Uterus (tissue), 4 donors: ENCODE data around the gene SPATA1. TPM values are rescaled to one million over a fixed set of nuclear protein-coding genes. Genes with fewer than 3 reads are reported as not detected.

Experiments
- DNase-seq, 2 donors: peaks; one replicate each; pipeline ENCODE4 v3.0.0-alpha.2; 2019 to 2020
- H3K27ac ChIP-seq, 2 donors: fragments of 200-600 bp; sonication (generic); 1 replicate in 1 of 2; 2 replicates in 1 of 2; pipeline ENCODE4 v1.5.1; 2016 to 2018
- H3K27me3 ChIP-seq, 2 donors: fragments of 200-600 bp; sonication (generic); one replicate each; pipeline ENCODE4 v1.5.1; 2018 to 2019; ENCODE audit warnings: control low read depth in 1 of 2
- H3K36me3 ChIP-seq, 2 donors: fragments of 200-600 bp; sonication (generic); one replicate each; pipeline ENCODE4 v1.5.1; 2019; ENCODE audit warnings: control low read depth in 1 of 2
- H3K4me1 ChIP-seq, 2 donors: fragments of 200-600 bp; sonication (generic); one replicate each; pipeline ENCODE4 v1.5.1; 2018 to 2019; ENCODE audit warnings: control low read depth in 1 of 2
- H3K4me3 ChIP-seq, 2 donors: fragments of 200-600 bp; sonication (generic); 1 replicate in 1 of 2; 2 replicates in 1 of 2; pipeline ENCODE4 v1.5.1; 2018 to 2019; ENCODE audit warnings: mild to moderate bottlenecking in 1 of 2
- H3K9me3 ChIP-seq, 2 donors: fragments of 200-600 bp; sonication (generic); one replicate each; pipeline ENCODE4 v1.5.1; 2019; ENCODE audit warnings: control low read depth in 1 of 2
- POLR2A ChIP-seq, 2 donors: fragments of 450-650 bp; IDR thresholded peaks; one replicate each; pipeline ENCODE4 v1.6.1; 2016; ENCODE audit warnings: antibody characterized with exemption in 2 of 2, mild to moderate bottlenecking in 1 of 2, moderate library complexity in 1 of 2
- intact Hi-C: fragments of 100-400 bp; cut with DNase I; formaldehyde crosslinking; loops from one replicate; pipeline ENCODE4 v1.15.1; 2023; ENCODE audit warnings: low total_unique reads
- total RNA-seq, 4 donors: library from RNA; depleted of rRNA in 3 of 4; stranded (reverse); fragments of >200 nt in 3 of 4; gene quantifications; one replicate each; pipeline versions ENCODE4 v1.1.0 to v1.2.4, GENCODE V29; 2014 to 2023
- TF ChIP-seq, protein P1 (sequence below), 4 experiments: fragments of 200-600 bp in 2 of 4; fragments of 450-650 bp in 2 of 4; sonication (generic) in 2 of 4; IDR thresholded peaks; one replicate each; pipeline ENCODE4 v1.5.1; 2016 to 2019; ENCODE audit warnings: antibody characterized with exemption in 4 of 4, mild to moderate bottlenecking in 2 of 4, moderate library complexity in 1 of 4
- donor health status: DM: yes; HTN: yes; CAD: no.

Gene SPATA1
- total RNA-seq, 4 donors from 2014 or later: 0.26 to 3.5 (median 0.91) TPM; not detected in 1

DNA sequence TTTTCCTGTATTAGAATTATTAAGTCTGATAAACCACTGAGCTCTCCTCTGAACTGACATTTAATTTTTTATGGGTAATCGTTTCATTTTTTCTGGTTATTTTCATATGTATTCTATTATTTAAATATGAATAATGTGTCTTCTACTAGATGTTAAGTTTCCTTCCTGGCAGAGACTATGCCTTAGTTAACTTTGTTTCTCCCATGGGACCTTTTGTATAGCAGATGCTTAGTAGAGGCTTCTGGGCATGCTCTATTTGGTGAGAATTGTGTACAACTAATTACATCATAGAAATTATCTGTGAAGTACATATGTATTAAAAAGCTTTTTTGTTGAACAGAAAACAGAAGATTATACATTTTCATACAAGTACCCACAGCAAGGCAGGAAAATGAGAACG is 44.6 kb downstream of the SPATA1 start:
- intact Hi-C loops: no loop called here
- H3K9me3 ChIP-seq: no peaks in the 10 kb centered on the region
- no peaks in the 10 kb centered on the region for H3K4me1 ChIP-seq
- TF ChIP-seq, protein P1, sequence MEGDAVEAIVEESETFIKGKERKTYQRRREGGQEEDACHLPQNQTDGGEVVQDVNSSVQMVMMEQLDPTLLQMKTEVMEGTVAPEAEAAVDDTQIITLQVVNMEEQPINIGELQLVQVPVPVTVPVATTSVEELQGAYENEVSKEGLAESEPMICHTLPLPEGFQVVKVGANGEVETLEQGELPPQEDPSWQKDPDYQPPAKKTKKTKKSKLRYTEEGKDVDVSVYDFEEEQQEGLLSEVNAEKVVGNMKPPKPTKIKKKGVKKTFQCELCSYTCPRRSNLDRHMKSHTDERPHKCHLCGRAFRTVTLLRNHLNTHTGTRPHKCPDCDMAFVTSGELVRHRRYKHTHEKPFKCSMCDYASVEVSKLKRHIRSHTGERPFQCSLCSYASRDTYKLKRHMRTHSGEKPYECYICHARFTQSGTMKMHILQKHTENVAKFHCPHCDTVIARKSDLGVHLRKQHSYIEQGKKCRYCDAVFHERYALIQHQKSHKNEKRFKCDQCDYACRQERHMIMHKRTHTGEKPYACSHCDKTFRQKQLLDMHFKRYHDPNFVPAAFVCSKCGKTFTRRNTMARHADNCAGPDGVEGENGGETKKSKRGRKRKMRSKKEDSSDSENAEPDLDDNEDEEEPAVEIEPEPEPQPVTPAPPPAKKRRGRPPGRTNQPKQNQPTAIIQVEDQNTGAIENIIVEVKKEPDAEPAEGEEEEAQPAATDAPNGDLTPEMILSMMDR (IDR thresholded peaks at IDR 0.05): no peak
- TF ChIP-seq POLR2A (IDR thresholded peaks at IDR 0.05): no peak
- no peak for DNase-seq
- H3K36me3 ChIP-seq: no peaks in the 10 kb centered on the region
- no peak overlapping the region for H3K4me3 ChIP-seq
- H3K27ac ChIP-seq: no peak overlapping the region
- no peaks in the 10 kb centered on the region for H3K27me3 ChIP-seq

DNA sequence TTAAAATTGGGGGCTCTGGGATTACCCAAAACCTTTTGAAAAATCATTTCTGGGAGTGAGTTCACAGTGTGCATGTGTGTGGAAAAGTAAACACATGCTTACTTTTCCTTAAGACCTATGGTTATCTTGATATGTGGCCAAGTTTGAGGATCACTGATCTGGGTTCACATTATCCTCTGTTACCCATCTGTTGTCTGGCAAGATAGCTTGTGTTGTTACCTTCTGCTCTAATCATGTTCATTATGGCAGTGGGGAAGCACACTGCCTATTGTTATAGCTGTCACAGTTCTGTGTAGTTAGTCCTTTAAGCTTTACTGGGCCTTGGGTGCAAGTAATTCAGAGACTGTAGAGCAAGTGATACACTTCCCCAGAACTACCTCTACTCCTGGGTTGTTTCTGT is 63.0 kb downstream of the SPATA1 start:
- Histone ChIP-seq H3K27me3 (no peaks in the 10 kb centered on the region), H3K4me1 (peaks cover 0 to 4% of the 10 kb centered on the region in 2 donors), H3K27ac (no peak overlapping the region), H3K9me3 (no peaks in the 10 kb centered on the region), H3K4me3 (no peak overlapping the region), H3K36me3 (no peaks in the 10 kb centered on the region)
- TF ChIP-seq, protein P1 (IDR thresholded peaks at IDR 0.05): no peak
- TF ChIP-seq POLR2A (IDR thresholded peaks at IDR 0.05): no peak
- intact Hi-C loops: no loop called here
- no peak for DNase-seq

DNA sequence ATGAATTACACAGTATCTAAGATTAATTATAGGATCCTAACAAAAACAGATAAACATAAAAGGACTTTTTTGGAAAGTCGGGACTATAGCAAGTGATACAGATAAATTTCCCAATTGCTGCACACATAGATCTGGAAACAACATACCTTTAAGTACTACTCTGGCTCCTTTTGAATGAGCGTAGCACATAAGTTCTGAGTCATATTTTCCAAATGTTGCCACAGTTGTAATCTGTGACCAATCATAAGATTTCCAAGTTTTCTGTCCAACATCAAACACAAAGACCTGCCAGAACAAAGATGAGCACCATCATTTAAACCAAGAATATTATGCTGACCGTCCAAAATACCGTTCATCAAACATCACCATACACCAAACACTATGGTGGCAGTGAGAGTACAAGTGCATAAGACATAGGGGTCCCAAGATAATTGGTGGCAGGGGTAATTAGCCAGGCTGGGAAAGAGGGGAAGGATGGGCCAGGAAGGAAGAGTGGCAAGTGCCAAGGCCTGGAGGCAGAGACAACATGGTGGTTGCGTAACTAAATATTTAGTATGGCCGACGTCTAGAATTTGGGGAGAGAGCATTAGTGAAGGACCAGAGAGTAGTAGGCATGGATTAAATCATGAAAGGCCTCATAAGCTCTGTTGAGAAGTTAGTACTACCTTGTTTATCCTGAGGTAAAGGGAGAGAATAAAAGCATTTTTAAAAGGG is 64.4 kb downstream of the SPATA1 start:
- peaks cover 0 to 4% of the 10 kb centered on the region in 2 donors for H3K4me1 ChIP-seq
- no peak overlapping the region for H3K4me3 ChIP-seq
- H3K36me3 ChIP-seq: no peaks in the 10 kb centered on the region
- intact Hi-C loops: no loop called here
- no peak overlapping the region for H3K27ac ChIP-seq
- H3K9me3 ChIP-seq: no peaks in the 10 kb centered on the region
- TF ChIP-seq, protein P1 (IDR thresholded peaks at IDR 0.05): no peak
- TF ChIP-seq POLR2A (IDR thresholded peaks at IDR 0.05): no peak
- DNase-seq: no peak
- no peaks in the 10 kb centered on the region for H3K27me3 ChIP-seq

DNA sequence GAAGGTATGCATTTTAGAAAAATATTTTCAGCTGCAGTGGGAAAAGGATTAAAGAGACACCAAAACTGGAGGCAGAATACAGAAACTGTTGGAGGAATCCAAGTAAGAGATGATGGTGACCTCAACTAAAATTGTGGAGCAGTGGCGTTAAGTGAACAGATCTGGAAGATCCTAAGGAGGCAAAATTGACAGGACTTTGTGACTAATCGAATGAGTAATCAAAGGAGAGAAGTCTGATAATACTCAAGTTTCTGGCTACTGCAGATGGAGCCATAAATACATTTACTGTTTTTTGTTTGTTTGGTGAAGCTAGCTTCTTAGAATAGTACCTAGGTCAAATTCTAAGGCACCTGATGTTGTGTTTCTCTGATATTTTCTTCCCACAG is 65.0 kb downstream of the SPATA1 start:
- no peaks in the 10 kb centered on the region for H3K27me3 ChIP-seq
- H3K36me3 ChIP-seq: no peaks in the 10 kb centered on the region
- no peak overlapping the region for H3K27ac ChIP-seq
- no peak for DNase-seq
- H3K4me3 ChIP-seq: no peak overlapping the region
- intact Hi-C loops: no loop called here
- H3K9me3 ChIP-seq: no peaks in the 10 kb centered on the region
- peaks cover 0 to 4% of the 10 kb centered on the region in 2 donors for H3K4me1 ChIP-seq
- no peak for TF ChIP-seq POLR2A (IDR thresholded peaks at IDR 0.05)
- TF ChIP-seq, protein P1 (IDR thresholded peaks at IDR 0.05): no peak

DNA sequence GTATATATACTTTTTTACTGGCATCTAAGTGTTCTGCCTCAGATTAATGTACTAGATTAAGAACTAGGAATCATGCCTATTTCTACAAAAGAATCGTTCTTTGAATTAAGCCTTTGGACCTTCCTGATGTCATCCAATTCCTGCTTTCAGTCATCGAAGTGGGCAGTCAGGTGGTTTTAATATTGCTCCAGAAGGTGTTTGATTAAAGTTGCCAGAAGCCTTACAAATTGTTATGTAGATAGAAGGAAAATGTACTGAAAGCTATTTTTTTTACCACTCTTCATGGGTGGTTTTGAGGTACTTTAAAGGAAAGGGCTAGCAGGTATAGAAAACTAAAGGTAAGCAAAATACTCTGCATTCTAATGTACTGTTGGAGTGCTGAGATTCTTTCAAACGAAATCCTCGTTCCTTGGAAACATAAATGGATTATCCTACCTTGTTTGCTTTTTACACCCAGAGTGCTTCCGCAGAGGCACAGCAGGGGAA is 67.3 kb downstream of the SPATA1 start:
- H3K4me3 ChIP-seq: peak overlapping the region; percentile 48 to 87
- H3K27ac ChIP-seq: peak overlapping the region; percentile 94 to 100
- H3K27me3 ChIP-seq: no peaks in the 10 kb centered on the region
- H3K4me1 ChIP-seq: peaks cover 0 to 4% of the 10 kb centered on the region in 2 donors
- H3K36me3 ChIP-seq: no peaks in the 10 kb centered on the region
- DNase-seq: no peak
- intact Hi-C loops: no loop called here
- H3K9me3 ChIP-seq: no peaks in the 10 kb centered on the region
- TF ChIP-seq, protein P1 (IDR thresholded peaks at IDR 0.05): no peak
- TF ChIP-seq POLR2A (IDR thresholded peaks at IDR 0.05): no peak
